ENCODE measurements around the gene KRT79.

The KRT79 gene

DNA sequence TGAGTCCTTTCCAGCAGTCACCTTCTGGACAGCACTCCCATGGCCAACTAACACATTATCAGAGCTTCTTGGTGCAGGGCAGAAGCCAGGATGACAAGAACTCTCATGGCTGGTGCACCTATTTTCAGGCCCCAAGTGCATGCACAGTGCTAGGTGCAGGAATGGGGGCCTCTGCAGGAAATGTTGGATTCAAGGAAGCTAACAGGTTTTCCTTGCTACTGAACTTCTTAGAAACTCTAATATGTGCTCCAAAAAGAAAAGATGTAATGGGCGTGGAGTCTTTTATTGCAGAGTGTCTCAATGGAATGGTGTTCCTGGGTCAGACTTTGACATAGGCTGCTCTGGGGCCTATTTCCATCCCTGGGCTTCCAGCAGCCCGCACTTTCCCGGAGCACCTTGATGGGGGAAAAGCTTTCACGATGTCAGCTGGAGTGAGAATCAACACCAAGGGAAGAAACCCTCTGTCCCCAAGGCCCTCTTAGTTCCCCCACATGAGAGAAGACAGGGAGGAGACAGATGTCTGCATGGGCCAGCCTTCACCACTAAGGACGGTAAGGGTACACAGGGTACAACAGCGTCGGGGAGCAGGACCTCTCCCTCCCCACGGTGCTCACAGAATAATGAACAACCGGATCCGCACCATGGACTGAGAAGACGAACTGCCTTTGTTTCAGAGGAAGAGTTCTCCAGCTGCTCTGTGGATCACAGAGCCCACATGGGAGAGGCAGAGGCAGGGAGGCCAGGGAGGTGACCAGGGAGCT, 45.1 kb downstream of the KRT79 start:
- DNase-seq: no peak

- no peak for DNase-seq
Measured at GRCh38 chr12:52788192-52788875, 45.8 kb downstream of the KRT79 start.

DNA sequence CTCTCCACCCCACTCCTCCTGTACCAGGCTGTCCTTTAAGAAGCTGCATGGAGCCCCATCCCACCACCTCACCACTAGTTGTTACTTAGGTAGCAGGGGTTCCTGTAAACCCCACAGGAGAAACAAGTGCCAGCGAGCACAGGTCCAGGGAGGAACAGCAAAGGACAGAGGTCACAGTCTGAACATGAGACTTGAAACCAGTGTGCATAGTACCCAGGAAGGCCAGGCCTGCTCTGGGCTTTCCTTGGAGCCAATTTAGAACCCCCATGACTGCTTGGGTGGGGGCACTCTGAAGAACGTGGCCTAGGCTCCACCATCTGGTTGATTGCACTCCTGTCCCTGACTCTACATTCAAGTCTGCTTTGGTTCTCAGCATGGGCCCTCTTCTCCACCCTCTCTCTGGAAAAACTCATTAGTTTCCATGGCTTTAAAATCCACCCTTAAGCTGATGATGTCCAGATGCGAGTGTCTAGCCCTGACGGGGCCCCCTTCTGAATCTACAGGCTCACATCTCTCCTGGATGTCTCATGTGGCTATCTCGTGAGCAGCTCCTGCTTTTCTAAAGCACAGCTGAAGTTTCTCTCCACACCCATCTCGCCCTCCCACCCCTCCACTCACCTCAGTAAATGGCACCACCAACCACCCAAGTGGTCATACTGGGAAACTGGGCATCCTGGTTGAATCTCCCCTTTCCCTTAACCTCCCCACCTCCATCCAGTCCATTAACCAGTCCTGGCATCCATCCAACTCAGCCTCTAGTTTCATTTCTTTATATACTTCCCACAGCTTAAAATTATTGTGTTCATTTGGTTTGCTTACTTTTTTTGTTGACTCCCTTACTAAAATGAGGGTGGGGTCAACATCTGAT, 46.6 kb downstream of the KRT79 start:
- DNase-seq: no peak

- no peak for DNase-seq
Measured at GRCh38 chr12:52784909-52785308, 49.2 kb downstream of the KRT79 start.

DNA sequence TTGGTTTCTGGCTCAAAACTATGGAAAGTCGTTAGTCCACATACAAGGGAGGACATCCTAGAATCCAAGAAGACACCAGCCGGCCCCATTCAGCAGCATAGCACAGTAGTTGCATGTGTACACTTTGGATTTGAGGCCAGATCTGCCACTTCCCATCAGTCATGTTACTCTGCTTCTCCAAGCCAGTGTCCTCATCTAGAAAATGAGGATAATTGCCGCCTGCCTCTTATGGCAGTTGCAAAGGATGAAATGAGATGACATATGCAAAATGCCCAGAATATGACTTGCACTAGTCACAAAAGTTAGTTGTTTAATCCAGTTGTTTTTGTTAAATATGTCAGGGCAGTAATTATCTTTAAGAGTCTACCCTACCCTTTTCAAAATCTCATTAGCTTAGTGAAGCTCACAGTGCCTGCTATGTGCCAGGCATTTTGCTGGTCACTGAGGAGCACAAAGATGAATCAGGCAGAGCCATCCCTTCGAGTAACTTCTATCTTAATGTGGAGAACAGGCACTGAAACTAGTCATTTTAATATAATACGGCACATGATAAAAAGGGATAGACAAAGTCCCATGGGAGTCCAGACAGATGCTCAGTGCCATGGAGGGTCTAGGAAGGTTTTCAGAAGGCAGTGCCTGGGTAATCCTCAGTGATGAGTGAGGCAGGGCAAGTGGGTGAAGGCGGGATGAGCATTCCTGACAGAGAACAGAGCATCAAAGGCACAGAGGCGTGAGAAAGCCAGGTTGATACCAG, 50.4 kb downstream of the KRT79 start:
- no peak for DNase-seq

- no peak for DNase-seq
Measured at GRCh38 chr12:52782502-52782901, 51.6 kb downstream of the KRT79 start.

GRCh38 chr12:52781399-52782082, 52.6 kb downstream of the KRT79 start:
- no peak for DNase-seq

DNA sequence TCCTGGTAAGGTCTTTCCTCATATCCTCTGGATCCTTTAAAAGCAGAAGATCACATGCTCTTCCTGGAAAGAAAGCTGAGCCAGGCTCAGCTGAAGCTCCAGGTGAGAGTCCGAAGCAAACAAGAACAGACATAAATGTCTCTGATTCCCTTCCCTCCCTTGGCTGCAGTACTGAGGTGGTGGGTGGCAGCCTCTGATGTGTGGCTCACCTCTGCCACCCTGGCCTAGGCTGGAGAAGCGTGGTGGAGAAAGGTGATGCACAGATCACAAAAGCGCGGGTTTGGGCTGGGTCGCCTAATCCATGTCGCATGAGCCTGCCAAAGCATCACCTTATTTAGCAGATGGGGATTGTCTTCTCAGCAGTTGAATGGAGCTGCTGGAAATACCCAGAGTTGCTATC, 54.2 kb downstream of the KRT79 start:
- no peak for DNase-seq

GRCh38 chr12:52778833-52779232, 55.3 kb downstream of the KRT79 start:
- no peak for DNase-seq

GRCh38 chr12:52777566-52777965, 56.5 kb downstream of the KRT79 start:
- DNase-seq: no peak

- DNase-seq: no peak
Measured at GRCh38 chr12:52776913-52777395, 57.2 kb downstream of the KRT79 start, which contains the start of gene KRT76. KRT76 (minus strand) TSS chr12:52777345; CDS start chr12:52777291, 54 bp downstream.

- DNase-seq: no peak
Measured at GRCh38 chr12:52776435-52776834, 57.7 kb downstream of the KRT79 start.

DNA sequence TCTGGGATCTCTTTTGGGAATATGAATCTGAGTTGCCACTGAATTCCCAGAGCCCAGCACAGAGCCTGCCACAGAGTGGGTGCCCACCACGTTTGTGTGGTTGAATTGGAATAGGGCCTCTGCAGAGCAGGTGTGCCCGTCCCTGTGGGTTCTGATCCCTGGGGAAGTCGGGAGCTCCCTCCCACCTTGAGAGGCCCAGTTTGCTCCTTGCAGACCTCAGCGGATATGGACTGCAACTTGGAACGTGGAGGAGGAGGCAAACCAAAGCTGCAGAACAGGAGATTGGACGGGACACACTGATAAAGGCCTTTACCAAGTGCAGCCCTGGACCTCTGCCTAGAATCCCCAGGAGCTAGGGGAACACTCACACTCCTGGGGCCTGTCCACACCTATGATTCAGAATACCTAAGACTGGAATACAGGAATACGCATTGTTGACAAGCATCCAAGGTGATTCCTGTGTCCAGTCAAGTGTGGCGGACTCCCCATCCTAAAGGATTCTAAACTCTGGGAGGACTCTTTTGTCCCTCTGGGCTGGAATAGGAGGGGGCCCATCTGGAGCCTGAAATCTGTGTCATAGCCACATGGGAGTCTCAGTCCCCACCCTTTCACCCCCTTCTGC, 59.4 kb downstream of the KRT79 start:
- no peak for DNase-seq

GRCh38 chr12:52772772-52773171, 61.3 kb downstream of the KRT79 start:
- DNase-seq: no peak

GRCh38 chr12:52772188-52772587, 61.9 kb downstream of the KRT79 start:
- no peak for DNase-seq

DNA sequence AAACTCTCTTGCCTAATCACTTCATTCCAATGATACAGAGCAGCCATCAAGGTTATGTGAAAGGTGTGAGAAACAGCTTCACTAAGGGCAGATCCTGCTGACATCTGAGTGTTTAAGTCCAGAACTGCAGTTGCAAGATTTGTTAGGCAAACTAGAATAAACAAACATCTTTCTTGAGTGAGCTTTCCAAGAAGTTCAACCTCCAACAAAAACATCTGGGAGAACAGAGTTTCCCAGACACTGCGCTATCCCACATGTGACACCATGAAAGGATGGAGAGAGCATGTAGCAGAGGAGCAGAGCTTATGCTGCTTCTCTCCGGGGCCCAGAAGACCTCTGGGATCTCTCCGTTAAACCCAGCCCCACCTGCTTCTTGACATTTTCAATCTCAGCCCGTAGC, 62.6 kb downstream of the KRT79 start:
- no peak for DNase-seq

Data from stimulated activated naive CD4-positive, alpha-beta T cell treated with Interleukin-2 at 50 U/mL for 16 hours (primary cell).